Endothelial cell of umbilical vein (primary cell): ENCODE data around the gene ZSCAN26. TPM values are rescaled to one million over a fixed set of nuclear protein-coding genes. Genes with fewer than 3 reads are reported as not detected.
A peak's percentile ranks its signal among the peaks of the same experiment; 100 is the strongest.

Experiments used
- BruUV-seq: library from RNA; stranded (reverse); fragments of 400-500 nt; replicated peaks from 2 replicates; lab custom pipeline; 2021; lab: Mats Ljungman, UMichigan
- CTCF ChIA-PET: fragments of 300-600, 350-600 bp; sonication (Branson Sonifier 250); formaldehyde crosslinking; loops from one replicate; lab custom pipeline; 2021; ENCODE audit warnings: antibody characterized with exemption, inconsistent platforms; lab: Charles Lee
- POLR2A ChIA-PET: fragments of 300-600, 350-600 bp; sonication (Branson Sonifier 250); formaldehyde crosslinking; loops from one replicate; lab custom pipeline; 2021; ENCODE audit warnings: antibody characterized with exemption, inconsistent platforms; lab: Charles Lee
- DNase-seq: peaks from one replicate; pipeline ENCODE4 v3.0.0-alpha.2; 2011; ENCODE audit warnings: low read depth, low spot score
- FAIRE-seq: peaks from 2 replicates; lab custom pipeline; 2011; peaks lifted over from hg19 to GRCh38; lab: Jason Lieb, UNC
- H2AFZ ChIP-seq: 2 replicates; pipeline ENCODE4 v1.6.0; 2012; ENCODE audit warnings: low read depth, low read length, control low read depth, inconsistent platforms
- H3K27ac ChIP-seq: 2 replicates; pipeline ENCODE4 v1.5.1; 2011; ENCODE audit warnings: low read depth, mild to moderate bottlenecking, control low read depth, low read length, moderate library complexity; ENCODE audit not compliant: insufficient read depth
- H3K27me3 ChIP-seq, 2 experiments: 2 replicates each; pipeline versions ENCODE4 v1.6.0 to v1.6.1; 2011; ENCODE audit warnings: low read length in 2 of 2, mixed read lengths in 1 of 2; ENCODE audit not compliant: control insufficient read depth in 2 of 2, insufficient read depth in 2 of 2
- H3K36me3 ChIP-seq, 2 experiments: 2 replicates in 1 of 2; 3 replicates in 1 of 2; pipeline ENCODE4 v1.5.1; 2011; ENCODE audit warnings: low read length in 2 of 2, mild to moderate bottlenecking in 1 of 2, moderate library complexity in 1 of 2; ENCODE audit not compliant: control insufficient read depth in 2 of 2, insufficient read depth in 2 of 2; ENCODE audit errors: extremely low read depth in 1 of 2
- H3K4me1 ChIP-seq: 3 replicates; pipeline ENCODE4 v1.5.1; 2011; ENCODE audit warnings: mild to moderate bottlenecking, low read length; ENCODE audit not compliant: control insufficient read depth, insufficient read depth; ENCODE audit errors: extremely low read depth
- H3K4me2 ChIP-seq: 2 replicates; pipeline ENCODE4 v1.6.1; 2011; ENCODE audit warnings: low read length, control low read depth, mixed read lengths; ENCODE audit not compliant: insufficient read depth
- H3K4me3 ChIP-seq, 3 experiments: fragments of 200-600 bp in 1 of 3; sonication (generic), shearing (Covaris generic) in 1 of 3; replicated peaks in 1 of 3; 2 replicates each; pipeline ENCODE4 v1.5.1; 2011 to 2016; ENCODE audit warnings: control low read depth in 3 of 3, low read length in 3 of 3, mild to moderate bottlenecking in 2 of 3, inconsistent platforms in 1 of 3, low read depth in 1 of 3, moderate library complexity in 1 of 3; ENCODE audit not compliant: insufficient read depth in 1 of 3
- H3K79me2 ChIP-seq: 2 replicates; pipeline ENCODE4 v1.6.0; 2012; ENCODE audit warnings: low read length, inconsistent platforms; ENCODE audit not compliant: control insufficient read depth, insufficient read depth
- H3K9ac ChIP-seq: replicated peaks from 2 replicates; pipeline ENCODE3; 2011; ENCODE audit warnings: low read length, control low read depth; ENCODE audit not compliant: insufficient read depth; ENCODE audit errors: extremely low read depth
- H3K9me1 ChIP-seq: replicated peaks from 3 replicates; pipeline ENCODE4 v1.6.0; 2011; ENCODE audit warnings: mild to moderate bottlenecking, low read length; ENCODE audit not compliant: control insufficient read depth, insufficient read depth; ENCODE audit errors: extremely low read depth
- H3K9me3 ChIP-seq: replicated peaks from 2 replicates; pipeline ENCODE4 v1.5.1; 2012; ENCODE audit warnings: low read length, inconsistent platforms; ENCODE audit not compliant: control insufficient read depth, insufficient read depth
- H4K20me1 ChIP-seq: replicated peaks from 2 replicates; pipeline ENCODE3; 2011; ENCODE audit warnings: mild to moderate bottlenecking, low read length; ENCODE audit not compliant: control insufficient read depth, insufficient read depth; ENCODE audit errors: extremely low read depth
- CTCF ChIP-seq, 2 donors: IDR thresholded peaks; 1 replicate in 1 of 2; 2 replicates in 1 of 2; pipeline ENCODE4 v1.5.1; 2011; ENCODE audit warnings: low read length in 2 of 2, mild to moderate bottlenecking in 2 of 2, moderate library complexity in 2 of 2, control low read depth in 1 of 2, inconsistent platforms in 1 of 2, low read depth in 1 of 2; ENCODE audit not compliant: insufficient read depth in 1 of 2; ENCODE audit errors: extremely low read depth in 1 of 2
- EZH2 ChIP-seq: IDR thresholded peaks from 2 replicates; pipeline ENCODE4 v1.6.1; 2012; ENCODE audit warnings: borderline replicate concordance, low read depth, mild to moderate bottlenecking, moderate library complexity, low read length, inconsistent platforms; ENCODE audit not compliant: severe bottlenecking
- FOS ChIP-seq: IDR thresholded peaks from 2 replicates; pipeline ENCODE4 v1.6.1; 2011; ENCODE audit warnings: mild to moderate bottlenecking, low read length, moderate library complexity, borderline replicate concordance; ENCODE audit not compliant: insufficient read depth
- GATA2 ChIP-seq: IDR thresholded peaks from 2 replicates; pipeline ENCODE4 v1.7.0; 2011; ENCODE audit warnings: low read depth, mild to moderate bottlenecking, moderate library complexity, mixed read lengths, low read length; ENCODE audit not compliant: insufficient read length, insufficient read depth
- JUN ChIP-seq: IDR thresholded peaks from 2 replicates; pipeline ENCODE4 v1.6.1; 2011; ENCODE audit warnings: borderline replicate concordance, low read depth; ENCODE audit not compliant: insufficient read length, insufficient read depth
- MAX ChIP-seq: IDR thresholded peaks from 2 replicates; pipeline ENCODE4 v1.6.1; 2011; ENCODE audit not compliant: insufficient read depth, insufficient read length
- MYC ChIP-seq: IDR thresholded peaks from one replicate; pipeline ENCODE4 v1.6.1; 2011; ENCODE audit warnings: mild to moderate bottlenecking, low read depth, low read length
- POLR2A ChIP-seq: IDR thresholded peaks from 2 replicates; pipeline ENCODE4 v1.6.1; 2012; ENCODE audit warnings: low read depth, mild to moderate bottlenecking, control low read depth, low read length
- POLR2AphosphoS5 ChIP-seq: IDR thresholded peaks from 2 replicates; pipeline ENCODE4 v1.6.1; 2012; ENCODE audit warnings: low read depth, mild to moderate bottlenecking, control low read depth, low read length, moderate library complexity; ENCODE audit not compliant: insufficient read depth
- dilution Hi-C: fragments of 300-500 bp; cut with MboI; formaldehyde crosslinking; loops from one replicate; pipeline ENCODE4 v1.15.0; 2019; ENCODE audit warnings: low sequenced_read_pairs; ENCODE audit not compliant: extremely low pct_ligation_motif_present
- intact Hi-C: fragments of 100-400 bp; cut with micrococcal nuclease; formaldehyde crosslinking; loops from one replicate; pipeline ENCODE4 v1.10.0; 2022
- polyA plus RNA-seq, 4 experiments: library from polyadenylated mRNA; depleted of rRNA in 3 of 4; stranded (reverse) in 3 of 4; unstranded in 1 of 4; fragments of >200 nt; gene quantifications; 2 replicates each; pipeline versions ENCODE4 v1.2.1 to v1.2.3, GENCODE V29; 2011 to 2012; ENCODE audit warnings: missing spikeins in 1 of 4
- total RNA-seq: library from RNA; stranded (reverse); gene quantifications from 2 replicates; pipeline ENCODE4 v1.2.3, GENCODE V29; 2021

The ZSCAN26 gene
- total and polyA plus RNA-seq, 2 donors (not counting 3 experiments of a cell fraction or from before 2014, with no cell fraction given) = 12.8 to 14.1 TPM

GRCh38 chr6:28226460-28226859, 40.5 kb upstream of the ZSCAN26 start:
- no peaks in the 10 kb centered on the region for H3K27me3 ChIP-seq
- H3K36me3 ChIP-seq = peaks cover 9 to 10% of the 10 kb centered on the region in 2 experiments
- no peaks in the 10 kb centered on the region for H3K9me3 ChIP-seq
- ChIA-PET POLR2A (interaction anchor here (0.9 kb wide), 1 partner anchor 41 kb away, joined by 3 read pairs; the partner anchor contains the start of gene ZSCAN26), CTCF (interaction anchor here (2.3 to 3.2 kb wide), 2 partner anchors 26 to 130 kb away, joined by 7 to 11 read pairs; partner anchors contain the start of gene ZKSCAN4)
- H3K79me2 ChIP-seq = peaks cover 17% of the 10 kb centered on the region
- dilution Hi-C loops = no loop called here
- peak overlapping the region; percentile 98 for H3K4me2 ChIP-seq
- FAIRE-seq = no peak
- H3K4me3 ChIP-seq = no peak overlapping the region
- intact Hi-C loops = loop anchor here (5.0 to 10.0 kb wide), 2 partner anchors 144 to 752 kb away; partner anchors contain the start of genes ZNF165 and ZNF184
- no peaks in the 10 kb centered on the region for H4K20me1 ChIP-seq
- peaks cover 10% of the 10 kb centered on the region for H3K4me1 ChIP-seq
- H3K27ac ChIP-seq = no peak overlapping the region
- no peaks in the 10 kb centered on the region for H3K9me1 ChIP-seq
- no peak overlapping the region for H3K9ac ChIP-seq
- TF ChIP-seq MYC (no peak), MAX (no peak), POLR2AphosphoS5 (no peak), POLR2A (no peak), JUN (no peak), FOS (no peak), EZH2 (no peak), CTCF (IDR thresholded peaks at IDR 0.05; ENCODE audit: extremely low read depth in 1 of 2, insufficient read depth in 1 of 2, low read depth in 1 of 2, low read length in 2 of 2) (no peak), GATA2 (no peak)
- H2AFZ ChIP-seq = no peak overlapping the region
- no TSS peak for BruUV-seq
- no peak for DNase-seq
